Astrocyte of the spinal cord (primary cell): ENCODE data around the gene RAI14.

Experiments used
- DNase-seq: peaks from one replicate; pipeline ENCODE4 v3.0.0; 2011; ENCODE audit warnings: low read depth, low spot score
- H3K4me3 ChIP-seq: 2 replicates; pipeline ENCODE4 v1.5.1; 2011; ENCODE audit warnings: low read depth, mild to moderate bottlenecking, low read length, moderate library complexity
- CTCF ChIP-seq: IDR thresholded peaks from 2 replicates; pipeline ENCODE4 v1.5.1; 2012; ENCODE audit warnings: low read depth, mild to moderate bottlenecking, low read length, inconsistent platforms
- in situ Hi-C: cut with HindIII; loops from 2 replicates; pipeline ENCODE4 v1.10.0; 2017; ENCODE audit warnings: low sequenced_read_pairs

RAI14 gene

GRCh38 chr5:34844999-34845398 is 188.9 kb downstream of the RAI14 start:
- in situ Hi-C loops = no loop called here
- no peak for TF ChIP-seq CTCF
- no peak for DNase-seq
- no peak overlapping the region for H3K4me3 ChIP-seq

- in situ Hi-C loops = no loop called here
- no peak for DNase-seq
- TF ChIP-seq CTCF = no peak
- H3K4me3 ChIP-seq = no peak overlapping the region
These were observed 190.9 kb downstream of the RAI14 start for GRCh38 chr5:34847056-34847455.

DNA sequence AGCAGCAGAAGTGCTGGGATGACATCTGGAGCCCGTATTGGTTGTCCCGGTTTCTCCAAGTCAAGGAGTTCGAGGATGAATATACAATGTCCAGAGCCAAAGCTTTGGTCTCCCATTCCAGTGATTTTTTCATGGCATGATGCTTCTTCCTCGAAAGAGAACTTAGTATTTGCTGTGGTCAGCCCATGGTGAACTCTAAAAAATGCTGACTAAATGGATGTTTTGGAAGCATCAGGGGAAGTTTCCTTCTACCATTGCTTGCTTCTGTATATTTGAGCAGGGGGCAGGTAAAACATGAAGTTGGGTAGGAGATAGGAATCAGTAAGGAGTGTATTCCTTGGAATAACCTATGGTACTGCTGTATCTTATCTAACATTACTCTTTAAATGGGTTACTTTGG is 191.4 kb downstream of the RAI14 start:
- H3K4me3 ChIP-seq = no peak overlapping the region
- no peak for TF ChIP-seq CTCF
- no peak for DNase-seq
- in situ Hi-C loops = no loop called here

DNA sequence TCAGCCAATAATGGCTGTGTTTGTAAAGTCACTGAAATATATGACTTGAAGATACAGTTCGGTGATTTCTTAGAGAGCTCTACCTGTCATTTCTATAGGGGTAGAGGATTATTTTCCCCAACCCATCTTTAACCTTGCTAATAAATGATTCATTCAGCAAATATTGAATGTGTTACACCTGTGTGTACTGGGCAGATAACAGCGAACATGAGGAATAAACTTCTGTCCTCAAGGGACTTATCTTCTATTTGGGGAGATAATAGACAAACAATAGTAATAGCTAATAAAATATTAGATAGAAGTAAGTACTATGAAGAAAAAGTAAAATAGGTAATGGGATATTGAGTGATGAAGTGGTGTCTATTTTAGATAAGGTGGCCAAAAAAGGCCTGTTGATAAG is 192.1 kb downstream of the RAI14 start:
- in situ Hi-C loops = no loop called here
- TF ChIP-seq CTCF = no peak
- no peak for DNase-seq
- H3K4me3 ChIP-seq = no peak overlapping the region

DNA sequence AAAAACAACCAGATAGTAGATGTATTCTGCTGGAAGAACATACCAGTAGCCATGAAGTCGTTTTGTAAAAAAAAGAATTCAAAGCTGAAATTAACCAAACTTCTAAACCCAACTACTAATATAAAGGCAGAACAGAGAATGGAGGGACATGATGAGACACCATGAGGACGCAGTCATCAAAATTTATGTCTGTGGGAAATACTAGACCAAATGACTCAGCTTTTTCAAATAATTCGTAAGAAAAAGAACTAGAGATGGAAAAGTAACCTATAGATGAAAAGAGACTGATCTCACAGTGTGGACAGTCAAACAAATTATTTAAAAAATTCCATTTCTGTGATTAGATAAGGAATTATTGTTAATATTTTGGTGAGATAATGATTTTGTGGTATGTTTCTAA is 193.1 kb downstream of the RAI14 start:
- no peak overlapping the region for H3K4me3 ChIP-seq
- no peak for TF ChIP-seq CTCF
- in situ Hi-C loops = no loop called here
- DNase-seq = no peak

- H3K4me3 ChIP-seq = no peak overlapping the region
- no peak for TF ChIP-seq CTCF
- in situ Hi-C loops = no loop called here
- peak; percentile 69 for DNase-seq
These were observed 198.5 kb downstream of the RAI14 start for GRCh38 chr5:34854459-34855174.
